ENCODE results near the gene MTMR10. TPM values are rescaled to one million over a fixed set of nuclear protein-coding genes. Genes with fewer than 3 reads are reported as not detected.

MTMR10 gene
- total RNA-seq, 1 experiment from 2014 or later: 23.2 TPM

DNA sequence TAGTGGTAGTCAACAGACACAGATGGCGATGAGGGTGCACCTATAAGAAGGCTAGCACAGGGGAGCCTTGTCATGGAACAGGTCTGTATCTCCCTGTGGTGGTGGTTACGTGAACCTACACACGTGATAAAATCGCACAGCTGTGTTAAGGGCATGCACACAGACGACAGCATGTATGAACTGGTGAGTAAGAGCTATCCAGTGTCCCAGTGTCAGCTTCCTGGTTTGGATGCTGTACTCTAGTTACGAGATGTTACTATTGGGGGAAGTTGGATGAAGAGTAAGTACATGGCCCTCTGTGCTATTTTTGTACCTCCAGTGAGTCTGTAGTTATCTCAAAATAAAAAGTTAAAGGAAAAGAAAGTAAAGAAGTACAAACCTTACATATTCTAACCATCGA lies 38.2 kb downstream of the MTMR10 start:
- no peak overlapping the region for H2AK5ac ChIP-seq (ENCODE audit: insufficient read length, low read length)
- H3K4me2 ChIP-seq (ENCODE audit: insufficient read depth, insufficient read length, low read length): no peak overlapping the region
- no peak for DNase-seq
- H3K27ac Mint-ChIP-seq: peak overlapping the region in 1 of 3 experiments; percentile 64; a peak in 1 of 7 replicates
- no peaks in the 10 kb centered on the region for H3K27me3 ChIP-seq (ENCODE audit: insufficient read depth, low read length)
- no peak overlapping the region for H3T11ph ChIP-seq (ENCODE audit: low read length)
- no peak overlapping the region for H3K9ac ChIP-seq (ENCODE audit: extremely low read depth, insufficient read length, low read length)
- H4K8ac ChIP-seq (replicated peaks; ENCODE audit: insufficient read length, low read depth, low read length): no peak overlapping the region
- H2BK120ac ChIP-seq (ENCODE audit: low read depth, low read length, poor library complexity, severe bottlenecking): no peak overlapping the region
- H3K79me2 ChIP-seq (ENCODE audit: insufficient read depth, low read length): no peaks in the 10 kb centered on the region
- H4K20me1 ChIP-seq (ENCODE audit: control insufficient read depth, insufficient read depth, insufficient read length): no peaks in the 10 kb centered on the region
- H3K79me1 ChIP-seq (ENCODE audit: insufficient read depth, low read depth, low read length, poor library complexity, severe bottlenecking): no peaks in the 10 kb centered on the region
- no peak overlapping the region for H4K5ac ChIP-seq (ENCODE audit: insufficient read length, low read depth, low read length)
- H3K4me1 ChIP-seq (ENCODE audit: insufficient read depth, low read length): no peaks in the 10 kb centered on the region; the same call in 1 of the 2 replicates
- H3K9me3 Mint-ChIP-seq: peaks cover 2 to 7% of the 10 kb centered on the region in 2 experiments; a peak in 2 of 5 replicates
- H3K27ac ChIP-seq (ENCODE audit: insufficient read length, low read depth, low read length): no peak overlapping the region
- H3K23me2 ChIP-seq (ENCODE audit: insufficient read length, low read depth, low read length, poor library complexity, severe bottlenecking): no peaks in the 10 kb centered on the region
- H2AFZ ChIP-seq (ENCODE audit: low read length): no peak overlapping the region
- peaks cover 32 to 87% (median 75%) of the 10 kb centered on the region in 3 experiments; a peak in 6 of 7 replicates for H3K36me3 Mint-ChIP-seq (ENCODE audit: insufficient read depth in 1 of 3, low read depth in 3 of 3)
- TF ChIP-seq, protein P1, sequence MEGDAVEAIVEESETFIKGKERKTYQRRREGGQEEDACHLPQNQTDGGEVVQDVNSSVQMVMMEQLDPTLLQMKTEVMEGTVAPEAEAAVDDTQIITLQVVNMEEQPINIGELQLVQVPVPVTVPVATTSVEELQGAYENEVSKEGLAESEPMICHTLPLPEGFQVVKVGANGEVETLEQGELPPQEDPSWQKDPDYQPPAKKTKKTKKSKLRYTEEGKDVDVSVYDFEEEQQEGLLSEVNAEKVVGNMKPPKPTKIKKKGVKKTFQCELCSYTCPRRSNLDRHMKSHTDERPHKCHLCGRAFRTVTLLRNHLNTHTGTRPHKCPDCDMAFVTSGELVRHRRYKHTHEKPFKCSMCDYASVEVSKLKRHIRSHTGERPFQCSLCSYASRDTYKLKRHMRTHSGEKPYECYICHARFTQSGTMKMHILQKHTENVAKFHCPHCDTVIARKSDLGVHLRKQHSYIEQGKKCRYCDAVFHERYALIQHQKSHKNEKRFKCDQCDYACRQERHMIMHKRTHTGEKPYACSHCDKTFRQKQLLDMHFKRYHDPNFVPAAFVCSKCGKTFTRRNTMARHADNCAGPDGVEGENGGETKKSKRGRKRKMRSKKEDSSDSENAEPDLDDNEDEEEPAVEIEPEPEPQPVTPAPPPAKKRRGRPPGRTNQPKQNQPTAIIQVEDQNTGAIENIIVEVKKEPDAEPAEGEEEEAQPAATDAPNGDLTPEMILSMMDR (conservative IDR thresholded peaks at IDR 0.05): no peak
- no peak overlapping the region for H3K23ac ChIP-seq (ENCODE audit: insufficient read length, low read depth, low read length)
- no peak overlapping the region for H2BK20ac ChIP-seq (ENCODE audit: low read depth, low read length, poor library complexity, severe bottlenecking)
- no peak overlapping the region for H2BK12ac ChIP-seq (ENCODE audit: insufficient read length, low read depth, low read length)
- no peak overlapping the region for H3K4me3 Mint-ChIP-seq
- no peak overlapping the region for H3K56ac ChIP-seq (ENCODE audit: insufficient read length, low read depth, low read length)
- no peak overlapping the region for H3K14ac ChIP-seq (ENCODE audit: insufficient read depth, low read length)
- no peak overlapping the region for H2BK15ac ChIP-seq (ENCODE audit: low read depth, low read length)
- no peak overlapping the region for H3K4ac ChIP-seq (ENCODE audit: low read depth, low read length)
- no peaks in the 10 kb centered on the region for H3K9me3 ChIP-seq (ENCODE audit: control insufficient read depth, low read depth, low read length)
- H3K4me1 Mint-ChIP-seq: peaks cover 5 to 10% of the 10 kb centered on the region in 2 experiments; a peak in 2 of 4 replicates
- H3K27me3 Mint-ChIP-seq (ENCODE audit: low read depth): no peaks in the 10 kb centered on the region
- no peak overlapping the region for H4K91ac ChIP-seq (ENCODE audit: insufficient read length, low read depth, low read length)
- H2BK5ac ChIP-seq (ENCODE audit: insufficient read length, low read length): no peak overlapping the region
- WGBS (ENCODE audit: extremely low coverage, insufficient read length, low lambda C conversion rate): no CpG with 5 or more reads among the region's 7 CpGs
- H3K18ac ChIP-seq (ENCODE audit: insufficient read length, low read depth, low read length): no peak overlapping the region

Data from H9 (cell line).